NT2/D1 (cell line): Measurements from ENCODE around the gene ENDOV.

Source experiments
- SUZ12 ChIP-seq: IDR thresholded peaks from 2 replicates; pipeline ENCODE4 v1.6.1; 2011; ENCODE audit not compliant: insufficient read length, insufficient read depth; ENCODE audit errors: extremely low read depth
- YY1 ChIP-seq: IDR thresholded peaks from 2 replicates; pipeline ENCODE4 v1.6.1; 2011; ENCODE audit not compliant: insufficient read length, insufficient read depth
- ZNF274 ChIP-seq: IDR thresholded peaks from 2 replicates; pipeline ENCODE4 v1.6.1; 2011; ENCODE audit warnings: mild to moderate bottlenecking, low read depth, low read length

- TF ChIP-seq YY1 (no peak), ZNF274 (no peak), SUZ12 (no peak)
Measured at GRCh38 chr17:80393241-80393890, 21.6 kb upstream of the ENDOV start.
